Measurements from ENCODE around the gene BAZ1A.

GRCh38 chr14:34883954-34884353 lies 8.8 kb upstream of the BAZ1A start:
- no peak for TF ChIP-seq POLR2A (IDR thresholded peaks at IDR 0.05; ENCODE audit: borderline replicate concordance, extremely low read depth, insufficient read depth, insufficient read length)
- TF ChIP-seq POLR2AphosphoS5 (IDR thresholded peaks at IDR 0.05; ENCODE audit: low read depth, low read length) = no peak
- TF ChIP-seq EZH2 (IDR thresholded peaks at IDR 0.05) = no peak

All from HCT116 (cell line).